Endothelial cell of umbilical vein (primary cell): ENCODE results near the gene SCAMP4. TPM values are rescaled to one million over a fixed set of nuclear protein-coding genes. Genes with fewer than 3 reads are reported as not detected.

ENCODE experiments used
- BruUV-seq: library from RNA; stranded (reverse); fragments of 400-500 nt; replicated peaks from 2 replicates; lab custom pipeline; 2021; lab: Mats Ljungman, UMichigan
- CTCF ChIA-PET: fragments of 300-600, 350-600 bp; sonication (Branson Sonifier 250); formaldehyde crosslinking; loops from one replicate; lab custom pipeline; 2021; ENCODE audit warnings: antibody characterized with exemption, inconsistent platforms; lab: Charles Lee
- POLR2A ChIA-PET: fragments of 300-600, 350-600 bp; sonication (Branson Sonifier 250); formaldehyde crosslinking; loops from one replicate; lab custom pipeline; 2021; ENCODE audit warnings: antibody characterized with exemption, inconsistent platforms; lab: Charles Lee
- DNase-seq: peaks from one replicate; pipeline ENCODE4 v3.0.0-alpha.2; 2011; ENCODE audit warnings: low read depth, low spot score
- FAIRE-seq: peaks from 2 replicates; lab custom pipeline; 2011; peaks lifted over from hg19 to GRCh38; lab: Jason Lieb, UNC
- H2AFZ ChIP-seq: 2 replicates; pipeline ENCODE4 v1.6.0; 2012; ENCODE audit warnings: low read depth, low read length, control low read depth, inconsistent platforms
- H3K27ac ChIP-seq: 2 replicates; pipeline ENCODE4 v1.5.1; 2011; ENCODE audit warnings: low read depth, mild to moderate bottlenecking, control low read depth, low read length, moderate library complexity; ENCODE audit not compliant: insufficient read depth
- H3K27me3 ChIP-seq, 2 experiments: 2 replicates each; pipeline versions ENCODE4 v1.6.0 to v1.6.1; 2011; ENCODE audit warnings: low read length in 2 of 2, mixed read lengths in 1 of 2; ENCODE audit not compliant: control insufficient read depth in 2 of 2, insufficient read depth in 2 of 2
- H3K36me3 ChIP-seq, 2 experiments: 2 replicates in 1 of 2; 3 replicates in 1 of 2; pipeline ENCODE4 v1.5.1; 2011; ENCODE audit warnings: low read length in 2 of 2, mild to moderate bottlenecking in 1 of 2, moderate library complexity in 1 of 2; ENCODE audit not compliant: control insufficient read depth in 2 of 2, insufficient read depth in 2 of 2; ENCODE audit errors: extremely low read depth in 1 of 2
- H3K4me1 ChIP-seq: 3 replicates; pipeline ENCODE4 v1.5.1; 2011; ENCODE audit warnings: mild to moderate bottlenecking, low read length; ENCODE audit not compliant: control insufficient read depth, insufficient read depth; ENCODE audit errors: extremely low read depth
- H3K4me2 ChIP-seq: 2 replicates; pipeline ENCODE4 v1.6.1; 2011; ENCODE audit warnings: low read length, control low read depth, mixed read lengths; ENCODE audit not compliant: insufficient read depth
- H3K4me3 ChIP-seq, 3 experiments: fragments of 200-600 bp in 1 of 3; sonication (generic), shearing (Covaris generic) in 1 of 3; replicated peaks in 1 of 3; 2 replicates each; pipeline ENCODE4 v1.5.1; 2011 to 2016; ENCODE audit warnings: control low read depth in 3 of 3, low read length in 3 of 3, mild to moderate bottlenecking in 2 of 3, inconsistent platforms in 1 of 3, low read depth in 1 of 3, moderate library complexity in 1 of 3; ENCODE audit not compliant: insufficient read depth in 1 of 3
- H3K79me2 ChIP-seq: 2 replicates; pipeline ENCODE4 v1.6.0; 2012; ENCODE audit warnings: low read length, inconsistent platforms; ENCODE audit not compliant: control insufficient read depth, insufficient read depth
- H3K9ac ChIP-seq: replicated peaks from 2 replicates; pipeline ENCODE3; 2011; ENCODE audit warnings: low read length, control low read depth; ENCODE audit not compliant: insufficient read depth; ENCODE audit errors: extremely low read depth
- H3K9me1 ChIP-seq: replicated peaks from 3 replicates; pipeline ENCODE4 v1.6.0; 2011; ENCODE audit warnings: mild to moderate bottlenecking, low read length; ENCODE audit not compliant: control insufficient read depth, insufficient read depth; ENCODE audit errors: extremely low read depth
- H3K9me3 ChIP-seq: replicated peaks from 2 replicates; pipeline ENCODE4 v1.5.1; 2012; ENCODE audit warnings: low read length, inconsistent platforms; ENCODE audit not compliant: control insufficient read depth, insufficient read depth
- H4K20me1 ChIP-seq: replicated peaks from 2 replicates; pipeline ENCODE3; 2011; ENCODE audit warnings: mild to moderate bottlenecking, low read length; ENCODE audit not compliant: control insufficient read depth, insufficient read depth; ENCODE audit errors: extremely low read depth
- CTCF ChIP-seq, 2 donors: IDR thresholded peaks; 1 replicate in 1 of 2; 2 replicates in 1 of 2; pipeline ENCODE4 v1.5.1; 2011; ENCODE audit warnings: low read length in 2 of 2, mild to moderate bottlenecking in 2 of 2, moderate library complexity in 2 of 2, control low read depth in 1 of 2, inconsistent platforms in 1 of 2, low read depth in 1 of 2; ENCODE audit not compliant: insufficient read depth in 1 of 2; ENCODE audit errors: extremely low read depth in 1 of 2
- EZH2 ChIP-seq: IDR thresholded peaks from 2 replicates; pipeline ENCODE4 v1.6.1; 2012; ENCODE audit warnings: borderline replicate concordance, low read depth, mild to moderate bottlenecking, moderate library complexity, low read length, inconsistent platforms; ENCODE audit not compliant: severe bottlenecking
- FOS ChIP-seq: IDR thresholded peaks from 2 replicates; pipeline ENCODE4 v1.6.1; 2011; ENCODE audit warnings: mild to moderate bottlenecking, low read length, moderate library complexity, borderline replicate concordance; ENCODE audit not compliant: insufficient read depth
- GATA2 ChIP-seq: IDR thresholded peaks from 2 replicates; pipeline ENCODE4 v1.7.0; 2011; ENCODE audit warnings: low read depth, mild to moderate bottlenecking, moderate library complexity, mixed read lengths, low read length; ENCODE audit not compliant: insufficient read length, insufficient read depth
- JUN ChIP-seq: IDR thresholded peaks from 2 replicates; pipeline ENCODE4 v1.6.1; 2011; ENCODE audit warnings: borderline replicate concordance, low read depth; ENCODE audit not compliant: insufficient read length, insufficient read depth
- MAX ChIP-seq: IDR thresholded peaks from 2 replicates; pipeline ENCODE4 v1.6.1; 2011; ENCODE audit not compliant: insufficient read depth, insufficient read length
- MYC ChIP-seq: IDR thresholded peaks from one replicate; pipeline ENCODE4 v1.6.1; 2011; ENCODE audit warnings: mild to moderate bottlenecking, low read depth, low read length
- POLR2A ChIP-seq: IDR thresholded peaks from 2 replicates; pipeline ENCODE4 v1.6.1; 2012; ENCODE audit warnings: low read depth, mild to moderate bottlenecking, control low read depth, low read length
- POLR2AphosphoS5 ChIP-seq: IDR thresholded peaks from 2 replicates; pipeline ENCODE4 v1.6.1; 2012; ENCODE audit warnings: low read depth, mild to moderate bottlenecking, control low read depth, low read length, moderate library complexity; ENCODE audit not compliant: insufficient read depth
- dilution Hi-C: fragments of 300-500 bp; cut with MboI; formaldehyde crosslinking; loops from one replicate; pipeline ENCODE4 v1.15.0; 2019; ENCODE audit warnings: low sequenced_read_pairs; ENCODE audit not compliant: extremely low pct_ligation_motif_present
- intact Hi-C: fragments of 100-400 bp; cut with micrococcal nuclease; formaldehyde crosslinking; loops from one replicate; pipeline ENCODE4 v1.10.0; 2022
- polyA plus RNA-seq, 4 experiments: library from polyadenylated mRNA; depleted of rRNA in 3 of 4; stranded (reverse) in 3 of 4; unstranded in 1 of 4; fragments of >200 nt; gene quantifications; 2 replicates each; pipeline versions ENCODE4 v1.2.1 to v1.2.3, GENCODE V29; 2011 to 2012; ENCODE audit warnings: missing spikeins in 1 of 4
- total RNA-seq: library from RNA; stranded (reverse); gene quantifications from 2 replicates; pipeline ENCODE4 v1.2.3, GENCODE V29; 2021

Gene SCAMP4
- total and polyA plus RNA-seq, 2 donors (not counting 3 experiments of a cell fraction or from before 2014, with no cell fraction given) = 24.4 to 68.2 TPM

GRCh38 chr19:1943661-1944087 lies 38.5 kb downstream of the SCAMP4 start:
- H3K27ac ChIP-seq = no peak overlapping the region
- intact Hi-C loops (no loop called here), dilution Hi-C loops (no loop called here)
- H3K27me3 ChIP-seq = no peaks in the 10 kb centered on the region
- H2AFZ ChIP-seq = no peak overlapping the region
- peaks cover 66% of the 10 kb centered on the region for H3K79me2 ChIP-seq
- ChIA-PET POLR2A (no interaction called here), CTCF (interaction anchor here (0.9 to 1.3 kb wide), 2 partner anchors 15 to 79 kb away, joined by 3 to 4 read pairs; no protein-coding TSS in a partner anchor)
- TF ChIP-seq CTCF (IDR thresholded peaks at IDR 0.05; ENCODE audit: extremely low read depth in 1 of 2, insufficient read depth in 1 of 2, low read depth in 1 of 2, low read length in 2 of 2) = no peak
- no peak for TF ChIP-seq POLR2A
- TF ChIP-seq EZH2 = no peak
- TF ChIP-seq GATA2 = no peak
- TF ChIP-seq MAX = no peak
- no peak for TF ChIP-seq POLR2AphosphoS5
- TF ChIP-seq JUN = no peak
- TF ChIP-seq MYC = no peak
- no peak for TF ChIP-seq FOS
- H3K4me1 ChIP-seq = peaks cover 19% of the 10 kb centered on the region
- H3K4me3 ChIP-seq = no peak overlapping the region
- H3K4me2 ChIP-seq = no peak overlapping the region
- no peaks in the 10 kb centered on the region for H3K9me3 ChIP-seq
- no peaks in the 10 kb centered on the region for H4K20me1 ChIP-seq
- DNase-seq = no peak
- H3K36me3 ChIP-seq = peaks cover 0 to 2% of the 10 kb centered on the region in 2 experiments
- FAIRE-seq = no peak
- H3K9ac ChIP-seq = no peak overlapping the region
- H3K9me1 ChIP-seq = no peaks in the 10 kb centered on the region
- no TSS peak for BruUV-seq
